Smooth muscle cell (in vitro differentiated cells): ENCODE data around the gene CATSPERE. TPM values are rescaled to one million over a fixed set of nuclear protein-coding genes. Genes with fewer than 3 reads are reported as not detected.

ENCODE experiments used
- DNase-seq: peaks from one replicate; lab custom pipeline; 2025; ENCODE audit not compliant: unreplicated experiment; lab: John Stamatoyannopoulos, UW
- H2AFZ ChIP-seq: fragments of 200-600 bp; sonication (generic); 2 replicates; pipeline ENCODE4 v1.6.0; 2016; ENCODE audit warnings: antibody characterized with exemption, low read depth, mild to moderate bottlenecking
- H3F3A ChIP-seq: fragments of 200-600 bp; sonication (generic); 2 replicates; pipeline ENCODE4 v1.6.0; 2017; ENCODE audit warnings: antibody characterized with exemption, low read depth
- H3K27ac ChIP-seq: fragments of 200-600 bp; sonication (generic); 2 replicates; pipeline ENCODE4 v1.5.1; 2016; ENCODE audit warnings: low read depth, mild to moderate bottlenecking
- H3K27me3 ChIP-seq: fragments of 200-600 bp; sonication (generic); 2 replicates; pipeline ENCODE4 v1.6.1; 2016; ENCODE audit warnings: low read depth, mild to moderate bottlenecking
- H3K36me3 ChIP-seq: fragments of 200-600 bp; sonication (generic); 2 replicates; pipeline ENCODE4 v1.5.1; 2016; ENCODE audit warnings: low read depth
- H3K4me1 ChIP-seq: fragments of 200-600 bp; sonication (generic); 2 replicates; pipeline ENCODE4 v1.5.1; 2016; ENCODE audit warnings: low read depth
- H3K4me2 ChIP-seq: fragments of 200-600 bp; sonication (generic); 2 replicates; pipeline ENCODE4 v1.6.0; 2016; ENCODE audit warnings: mild to moderate bottlenecking
- H3K4me3 ChIP-seq: fragments of 200-600 bp; sonication (generic); 2 replicates; pipeline ENCODE4 v1.5.1; 2016; ENCODE audit warnings: mild to moderate bottlenecking
- H3K79me2 ChIP-seq: fragments of 200-600 bp; sonication (generic); 2 replicates; pipeline ENCODE4 v1.6.0; 2016; ENCODE audit warnings: low read depth, mild to moderate bottlenecking
- H3K9ac ChIP-seq: fragments of 200-600 bp; sonication (generic); 2 replicates; pipeline ENCODE4 v1.6.0; 2016; ENCODE audit warnings: low read depth
- H3K9me3 ChIP-seq: fragments of 200-600 bp; sonication (generic); replicated peaks from 2 replicates; pipeline ENCODE4 v1.5.1; 2016; ENCODE audit warnings: low read depth
- H4K20me1 ChIP-seq: fragments of 200-600 bp; sonication (generic); 2 replicates; pipeline ENCODE4 v1.6.0; 2016; ENCODE audit warnings: low read depth
- WGBS: methylation state at CpG from one replicate; pipeline ENCODE4 v1.1.7; 2016; ENCODE audit warnings: low lambda C conversion rate; 5-methylcytosine and 5-hydroxymethylcytosine counted together
- polyA plus RNA-seq: library from polyadenylated mRNA; unstranded; fragments of >200 nt; fragmentation: Nextera tagmentation; extraction: Ambion mirVana; gene quantifications from 2 replicates; pipeline ENCODE4 v1.2.1, GENCODE V29; 2016
- total RNA-seq: library from RNA; depleted of rRNA; stranded (reverse); fragments of >200 nt; gene quantifications from 2 replicates; pipeline ENCODE4 v1.2.3, GENCODE V29; 2014
- TF ChIP-seq, protein P1 (sequence below): fragments of 200-600 bp; sonication (generic); IDR thresholded peaks from 2 replicates; pipeline ENCODE4 v1.5.1; 2017; ENCODE audit warnings: borderline replicate concordance, mild to moderate bottlenecking, antibody characterized with exemption; ENCODE audit not compliant: insufficient read depth, poor library complexity, severe bottlenecking

Gene CATSPERE
- total and polyA plus RNA-seq, 2 experiments from 2014 or later, result 0.11 to 0.63 TPM

DNA sequence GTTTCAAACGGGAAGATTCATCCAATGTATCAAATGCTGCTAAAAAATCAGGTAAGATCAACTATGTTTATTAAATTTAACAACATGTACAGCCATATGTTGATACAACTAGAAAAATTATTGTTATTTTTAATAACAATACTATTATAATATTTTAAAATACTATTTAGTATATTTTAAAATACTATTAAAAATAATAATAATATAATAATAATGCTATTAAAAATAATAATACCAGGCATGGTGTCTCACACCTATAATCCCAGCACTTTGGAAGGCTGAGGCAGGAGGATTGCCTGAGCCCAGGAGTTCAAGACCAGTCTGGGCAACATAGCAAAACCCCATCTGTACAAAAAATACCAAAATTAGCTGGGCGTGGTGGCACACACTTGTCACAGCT is 54.6 kb downstream of the CATSPERE start:
- no peaks in the 10 kb centered on the region for H3F3A ChIP-seq
- no peaks in the 10 kb centered on the region for H3K27me3 ChIP-seq
- no peaks in the 10 kb centered on the region for H3K79me2 ChIP-seq
- DNase-seq, result no peak
- peaks cover 13% of the 10 kb centered on the region for H3K9me3 ChIP-seq
- H3K4me2 ChIP-seq, result no peak overlapping the region
- WGBS, result 90% methylated on average over 2 of the region's 2 CpGs
- no peaks in the 10 kb centered on the region for H3K4me1 ChIP-seq
- no peak overlapping the region for H3K27ac ChIP-seq
- TF ChIP-seq, protein P1, sequence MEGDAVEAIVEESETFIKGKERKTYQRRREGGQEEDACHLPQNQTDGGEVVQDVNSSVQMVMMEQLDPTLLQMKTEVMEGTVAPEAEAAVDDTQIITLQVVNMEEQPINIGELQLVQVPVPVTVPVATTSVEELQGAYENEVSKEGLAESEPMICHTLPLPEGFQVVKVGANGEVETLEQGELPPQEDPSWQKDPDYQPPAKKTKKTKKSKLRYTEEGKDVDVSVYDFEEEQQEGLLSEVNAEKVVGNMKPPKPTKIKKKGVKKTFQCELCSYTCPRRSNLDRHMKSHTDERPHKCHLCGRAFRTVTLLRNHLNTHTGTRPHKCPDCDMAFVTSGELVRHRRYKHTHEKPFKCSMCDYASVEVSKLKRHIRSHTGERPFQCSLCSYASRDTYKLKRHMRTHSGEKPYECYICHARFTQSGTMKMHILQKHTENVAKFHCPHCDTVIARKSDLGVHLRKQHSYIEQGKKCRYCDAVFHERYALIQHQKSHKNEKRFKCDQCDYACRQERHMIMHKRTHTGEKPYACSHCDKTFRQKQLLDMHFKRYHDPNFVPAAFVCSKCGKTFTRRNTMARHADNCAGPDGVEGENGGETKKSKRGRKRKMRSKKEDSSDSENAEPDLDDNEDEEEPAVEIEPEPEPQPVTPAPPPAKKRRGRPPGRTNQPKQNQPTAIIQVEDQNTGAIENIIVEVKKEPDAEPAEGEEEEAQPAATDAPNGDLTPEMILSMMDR, result no peak
- H3K36me3 ChIP-seq, result no peaks in the 10 kb centered on the region
- H3K4me3 ChIP-seq, result no peak overlapping the region
- no peaks in the 10 kb centered on the region for H4K20me1 ChIP-seq
- no peak overlapping the region for H3K9ac ChIP-seq
- no peak overlapping the region for H2AFZ ChIP-seq

DNA sequence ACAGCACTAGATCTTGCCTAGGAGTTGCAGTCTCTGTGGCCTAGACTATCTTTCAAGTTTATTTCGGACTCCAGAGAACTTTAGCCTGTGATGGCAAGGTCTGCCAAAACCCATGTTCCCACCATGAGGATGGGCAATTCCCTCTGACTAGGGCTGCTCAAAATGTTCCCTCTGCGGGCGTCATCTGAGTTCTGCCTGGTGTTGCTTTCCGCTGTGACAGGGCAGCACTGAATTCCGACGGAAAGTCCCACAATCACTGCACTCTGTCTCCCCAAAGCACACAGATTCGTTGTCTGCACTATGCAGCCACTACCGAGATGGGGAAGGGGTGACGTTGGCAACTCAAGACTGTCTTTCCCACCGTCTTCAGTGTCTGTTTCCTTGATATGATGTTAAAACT is 75.2 kb downstream of the CATSPERE start:
- Histone ChIP-seq H3K4me2 (no peak overlapping the region), H4K20me1 (no peaks in the 10 kb centered on the region), H3F3A (no peaks in the 10 kb centered on the region), H3K27me3 (no peaks in the 10 kb centered on the region), H3K9me3 (no peaks in the 10 kb centered on the region), H3K36me3 (no peaks in the 10 kb centered on the region), H3K4me3 (no peak overlapping the region), H3K79me2 (no peaks in the 10 kb centered on the region), H3K27ac (no peak overlapping the region), H2AFZ (no peak overlapping the region), H3K4me1 (no peaks in the 10 kb centered on the region), H3K9ac (no peak overlapping the region)
- 62% methylated on average over 10 of the region's 10 CpGs for WGBS
- TF ChIP-seq, protein P1, result no peak
- DNase-seq, result no peak

DNA sequence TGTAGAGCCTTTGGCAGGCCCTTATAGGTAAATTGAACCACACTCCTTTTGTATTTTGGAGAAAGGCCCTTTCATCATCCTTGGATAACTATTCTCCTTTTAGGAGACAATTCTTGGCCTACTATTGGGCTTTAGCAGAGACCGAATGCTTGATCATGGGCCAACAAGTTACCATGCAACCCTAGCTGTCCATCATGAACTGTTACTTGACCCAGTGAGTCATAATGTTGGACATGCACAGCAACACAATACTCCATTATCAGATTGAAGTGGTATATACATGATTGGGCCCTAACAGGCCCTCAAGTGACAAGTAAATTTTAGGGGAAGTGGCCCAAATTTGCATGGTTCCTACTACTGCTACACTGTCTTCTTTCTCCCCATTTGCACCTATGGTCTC is 84.4 kb downstream of the CATSPERE start:
- Histone ChIP-seq H3K36me3 (no peaks in the 10 kb centered on the region), H3K79me2 (no peaks in the 10 kb centered on the region), H3K27ac (no peak overlapping the region), H3K4me2 (no peak overlapping the region), H3K4me3 (no peak overlapping the region), H3K4me1 (no peaks in the 10 kb centered on the region), H2AFZ (no peak overlapping the region), H3F3A (no peaks in the 10 kb centered on the region), H3K9me3 (no peaks in the 10 kb centered on the region), H3K9ac (no peak overlapping the region), H3K27me3 (no peaks in the 10 kb centered on the region), H4K20me1 (no peaks in the 10 kb centered on the region)
- 94% methylated on average over 1 of the region's 1 CpG for WGBS
- TF ChIP-seq, protein P1, result no peak
- no peak for DNase-seq

DNA sequence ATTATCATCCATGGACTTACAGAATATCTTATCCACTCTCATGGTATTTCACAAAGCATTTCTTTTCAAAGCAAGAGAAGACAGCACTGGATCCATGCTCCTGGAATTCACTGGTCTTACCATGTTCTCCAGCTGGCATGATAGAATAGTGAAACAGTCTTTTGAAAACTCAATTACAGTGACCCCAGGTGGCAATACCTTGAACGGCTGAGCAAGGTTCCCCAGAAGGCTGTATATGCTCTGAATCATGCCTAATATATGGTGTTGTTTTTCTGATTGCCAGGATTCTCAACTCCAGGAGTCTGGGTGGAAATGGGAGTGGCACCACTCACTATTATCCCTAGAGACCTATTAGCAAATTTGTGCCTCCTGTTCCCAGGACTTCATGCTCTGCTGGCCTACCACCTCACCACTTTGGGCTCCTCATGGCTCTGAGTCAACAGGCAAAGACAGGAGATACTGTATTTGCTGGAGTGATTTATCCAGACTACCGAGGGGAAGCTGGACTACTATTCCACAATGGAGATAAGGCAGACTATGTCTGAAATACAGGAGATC is 87.6 kb downstream of the CATSPERE start:
- TF ChIP-seq, protein P1, result no peak
- Histone ChIP-seq H4K20me1 (no peaks in the 10 kb centered on the region), H3K36me3 (no peaks in the 10 kb centered on the region), H3K9me3 (no peaks in the 10 kb centered on the region), H3K9ac (no peak overlapping the region), H3K4me1 (no peaks in the 10 kb centered on the region), H3K79me2 (no peaks in the 10 kb centered on the region), H3K4me3 (no peak overlapping the region), H3K27ac (no peak overlapping the region), H3K27me3 (no peaks in the 10 kb centered on the region), H2AFZ (no peak overlapping the region), H3F3A (no peaks in the 10 kb centered on the region), H3K4me2 (no peak overlapping the region)
- 89% methylated on average over 2 of the region's 2 CpGs for WGBS
- no peak for DNase-seq
